ENCODE data around the gene CRY1.

The CRY1 gene

DNA sequence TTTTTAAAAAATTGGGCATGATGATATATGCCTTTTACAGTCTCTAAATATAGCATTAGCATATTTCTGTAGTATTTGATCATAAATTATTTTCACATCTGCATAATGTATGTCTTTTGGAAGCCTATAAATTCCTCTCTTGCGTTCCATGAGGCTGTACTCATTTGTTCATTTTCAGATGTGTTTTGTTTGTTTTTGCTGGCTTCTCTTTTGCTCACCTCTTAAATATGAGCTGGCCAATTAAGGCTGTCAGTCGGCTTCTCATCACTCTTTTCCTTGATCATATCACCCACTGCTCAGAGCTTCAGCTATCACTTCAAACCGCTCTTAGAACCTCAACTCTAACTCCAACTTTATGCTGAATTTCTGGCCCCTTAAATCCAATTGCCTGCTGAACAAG, 131.1 kb downstream of the CRY1 start:
- no peak for DNase-seq (ENCODE audit: low read depth in 2 of 2)

GRCh38 chr12:106960443-106960842, 132.9 kb downstream of the CRY1 start:
- DNase-seq (ENCODE audit: low read depth in 2 of 2): no peak

- DNase-seq (ENCODE audit: low read depth in 2 of 2): no peak
Observed at GRCh38 chr12:106957583-106957982, 135.8 kb downstream of the CRY1 start.

GRCh38 chr12:106956048-106956578, 137.2 kb downstream of the CRY1 start:
- peak; percentile 26 to 51 for DNase-seq (ENCODE audit: low read depth in 2 of 2)

- DNase-seq (ENCODE audit: low read depth in 2 of 2): peak; percentile 77 to 82
Observed at GRCh38 chr12:106955377-106956047, 137.8 kb downstream of the CRY1 start, which contains the start of gene TMEM263. TSS of gene TMEM263 (plus strand) at chr12:106955907. CDS start at chr12:106967117, 11,210 bp downstream.

DNA sequence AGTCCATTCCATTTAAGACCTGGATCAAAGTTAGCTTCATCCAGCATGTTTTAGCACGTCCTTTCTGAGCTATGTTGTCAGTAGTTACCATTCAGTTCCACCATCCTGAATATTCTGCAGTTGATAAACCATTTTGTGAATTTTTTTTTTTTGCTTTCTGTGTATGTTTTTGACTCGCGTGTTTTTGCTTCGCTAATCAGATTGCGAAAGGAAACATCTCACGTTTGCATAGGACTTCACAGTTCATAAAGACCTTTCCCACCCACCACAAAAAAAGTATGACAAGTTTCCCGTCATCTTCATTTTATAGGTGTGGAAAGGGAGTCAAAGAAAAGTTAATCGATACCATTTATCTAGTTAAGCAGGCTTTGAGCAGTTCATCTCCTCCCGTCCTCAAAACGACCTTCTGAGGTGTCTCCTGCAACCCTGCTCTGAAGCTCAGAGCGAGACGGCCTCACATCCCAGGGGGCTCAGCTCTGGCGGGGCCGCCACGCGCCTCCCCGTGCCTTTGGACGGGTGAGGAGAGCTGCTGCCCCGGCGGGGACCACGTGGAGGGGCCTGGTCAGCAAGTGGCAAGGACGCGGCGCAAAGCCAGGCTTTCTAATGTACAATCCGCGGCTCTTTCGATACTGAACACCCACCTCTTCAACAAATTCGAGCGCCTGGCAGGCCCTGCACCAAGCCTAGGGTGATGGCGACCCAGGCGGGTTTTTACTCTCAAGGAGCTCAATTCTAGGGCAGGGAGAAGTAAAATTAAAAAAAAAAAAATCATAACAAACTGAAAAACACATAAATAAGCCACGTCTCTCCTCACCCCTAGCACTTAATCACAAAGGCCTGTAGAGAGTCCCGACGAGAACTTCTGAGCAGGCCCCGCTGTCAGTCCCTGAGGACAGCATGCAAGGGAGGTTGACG, 138.6 kb downstream of the CRY1 start:
- DNase-seq (ENCODE audit: low read depth in 2 of 2): peak in 1 of 2 donors; percentile 3

- DNase-seq (ENCODE audit: low read depth in 2 of 2): no peak
Observed at GRCh38 chr12:106953352-106954250, 139.7 kb downstream of the CRY1 start.

- no peak for DNase-seq (ENCODE audit: low read depth in 2 of 2)
Observed at GRCh38 chr12:106950591-106950990, 142.8 kb downstream of the CRY1 start.

GRCh38 chr12:106947461-106947860, 145.9 kb downstream of the CRY1 start:
- DNase-seq (ENCODE audit: low read depth in 2 of 2): no peak

DNA sequence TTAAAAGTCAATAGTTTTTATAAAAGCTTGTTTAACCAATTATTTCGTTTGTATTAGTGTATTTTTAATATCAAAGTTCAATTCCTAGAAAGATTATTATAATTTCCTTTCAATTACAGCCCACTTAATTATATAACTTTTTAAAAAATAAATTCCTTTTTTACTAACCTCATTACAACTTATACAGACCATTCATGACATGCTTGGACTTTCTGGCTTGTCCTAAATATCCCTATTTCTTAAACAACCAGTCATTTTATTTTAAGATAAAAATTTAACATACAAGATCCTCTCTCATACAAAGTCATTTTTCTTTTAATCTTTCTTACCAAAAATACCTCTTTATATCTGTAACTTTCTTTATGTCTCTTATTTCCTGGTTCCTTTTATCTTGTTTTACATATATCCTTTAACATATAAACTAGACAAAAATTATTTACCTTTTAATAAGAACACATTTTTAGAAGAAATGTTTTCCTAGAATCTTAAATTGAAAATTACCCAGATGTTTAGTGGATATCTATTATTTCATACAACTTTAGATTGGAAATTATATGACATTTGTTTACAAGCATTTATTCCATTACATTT, 148.0 kb downstream of the CRY1 start:
- DNase-seq (ENCODE audit: low read depth in 2 of 2): no peak

GRCh38 chr12:106942775-106943174, 150.6 kb downstream of the CRY1 start:
- DNase-seq (ENCODE audit: low read depth in 2 of 2): no peak

DNA sequence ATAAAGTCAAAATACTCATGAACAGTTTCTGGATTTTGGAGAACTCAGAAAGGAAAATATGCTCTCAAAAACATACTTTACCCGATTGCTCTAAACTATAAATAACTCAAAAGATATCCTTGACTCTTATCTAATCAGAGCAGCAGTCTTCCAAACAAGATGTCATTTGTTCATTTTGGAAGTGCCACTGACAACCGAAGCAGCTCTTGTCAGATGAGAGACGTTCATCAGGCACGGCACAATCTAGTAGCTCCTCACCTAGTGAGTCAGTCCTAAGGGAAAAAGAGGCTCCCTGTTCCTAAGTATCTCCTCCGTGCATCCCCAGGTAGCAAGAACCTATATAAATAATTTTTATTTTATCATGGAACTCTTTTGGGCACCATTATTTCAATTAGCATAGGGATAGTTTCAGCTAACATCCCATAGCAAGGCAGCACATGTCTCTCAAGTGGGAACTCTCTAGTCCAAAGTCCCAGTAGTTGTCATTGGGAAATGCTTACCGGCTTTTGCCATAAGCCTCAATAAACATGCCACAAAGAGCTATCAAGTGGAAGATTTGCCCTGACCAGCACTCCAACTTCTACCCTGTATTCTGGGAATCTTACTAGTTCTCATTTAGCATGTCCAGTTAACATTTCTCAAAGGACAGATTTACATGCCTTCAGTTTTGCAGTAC, 151.7 kb downstream of the CRY1 start:
- DNase-seq (ENCODE audit: low read depth in 2 of 2): no peak

All from activated CD4-positive, alpha-beta T cell treated with anti-CD3 and anti-CD28 coated beads for 24 hours (primary cell).